Measurements from ENCODE around the gene COL9A2. TPM values are rescaled to one million over a fixed set of nuclear protein-coding genes. Genes with fewer than 3 reads are reported as not detected.
A peak's percentile ranks its signal among the peaks of the same experiment; 100 is the strongest.
"Not testable (repeated sequence)": the region's sequence is repeated elsewhere in the genome, so short reads cannot be mapped to it uniquely, and the experiment has no call there.

Gene COL9A2
- total and polyA plus RNA-seq, 4 donors: 0.19 to 0.75 (median 0.34) TPM

DNA sequence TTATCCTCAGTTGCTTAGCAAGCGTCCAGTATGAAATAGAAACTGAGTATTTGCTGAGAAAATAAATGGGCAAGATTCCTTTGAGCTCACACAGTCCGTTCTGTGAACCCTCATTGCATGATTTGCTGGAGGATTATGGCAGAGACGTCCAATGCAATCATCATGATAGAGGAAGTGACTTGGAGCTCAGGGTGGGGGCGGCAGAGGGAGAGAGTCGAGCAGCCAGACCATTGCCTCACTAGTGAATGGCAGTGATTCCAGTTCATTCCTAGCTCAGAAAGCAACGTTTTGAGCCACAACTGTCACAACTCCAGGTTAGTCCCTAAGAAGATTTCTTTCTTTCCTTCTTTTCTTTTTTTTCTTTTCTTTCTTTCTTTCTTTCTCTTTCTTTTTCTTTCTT lies 27.5 kb upstream of the COL9A2 start:
- 30% methylated on average over 6 of the region's 6 CpGs for WGBS
- H3K27me3 ChIP-seq (ENCODE audit: control insufficient read depth in 4 of 4, insufficient read depth in 4 of 4, low read length in 3 of 4): no peaks in the 10 kb centered on the region
- TF ChIP-seq RAD21 (IDR thresholded peaks at IDR 0.05) (peak in 1 of 2 donors; percentile 25), YY1 (IDR thresholded peaks at IDR 0.05) (peak; percentile 8)
- TF ChIP-seq, protein P1, sequence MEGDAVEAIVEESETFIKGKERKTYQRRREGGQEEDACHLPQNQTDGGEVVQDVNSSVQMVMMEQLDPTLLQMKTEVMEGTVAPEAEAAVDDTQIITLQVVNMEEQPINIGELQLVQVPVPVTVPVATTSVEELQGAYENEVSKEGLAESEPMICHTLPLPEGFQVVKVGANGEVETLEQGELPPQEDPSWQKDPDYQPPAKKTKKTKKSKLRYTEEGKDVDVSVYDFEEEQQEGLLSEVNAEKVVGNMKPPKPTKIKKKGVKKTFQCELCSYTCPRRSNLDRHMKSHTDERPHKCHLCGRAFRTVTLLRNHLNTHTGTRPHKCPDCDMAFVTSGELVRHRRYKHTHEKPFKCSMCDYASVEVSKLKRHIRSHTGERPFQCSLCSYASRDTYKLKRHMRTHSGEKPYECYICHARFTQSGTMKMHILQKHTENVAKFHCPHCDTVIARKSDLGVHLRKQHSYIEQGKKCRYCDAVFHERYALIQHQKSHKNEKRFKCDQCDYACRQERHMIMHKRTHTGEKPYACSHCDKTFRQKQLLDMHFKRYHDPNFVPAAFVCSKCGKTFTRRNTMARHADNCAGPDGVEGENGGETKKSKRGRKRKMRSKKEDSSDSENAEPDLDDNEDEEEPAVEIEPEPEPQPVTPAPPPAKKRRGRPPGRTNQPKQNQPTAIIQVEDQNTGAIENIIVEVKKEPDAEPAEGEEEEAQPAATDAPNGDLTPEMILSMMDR (IDR thresholded peaks at IDR 0.05; ENCODE audit: low read depth, low read length, missing input control): no peak
- H3K9ac ChIP-seq (ENCODE audit: low read depth in 1 of 2, low read length in 2 of 2): no peak overlapping the region
- peaks cover 0 to 7% (median under 1%) of the 10 kb centered on the region in 4 donors for H3K4me1 ChIP-seq (ENCODE audit: control insufficient read depth in 4 of 4, insufficient read depth in 4 of 4, low read length in 3 of 4)
- DNase-seq (ENCODE audit: low spot score): no peak
- H3K9me3 ChIP-seq (ENCODE audit: control insufficient read depth in 4 of 4, low read length in 3 of 4): no peaks in the 10 kb centered on the region
- H3K27ac ChIP-seq (ENCODE audit: low read depth in 1 of 2, low read length in 2 of 2): no peak overlapping the region
- no peaks in the 10 kb centered on the region for H3K36me3 ChIP-seq (ENCODE audit: control insufficient read depth in 4 of 4, insufficient read depth in 3 of 4, low read depth in 1 of 4, low read length in 3 of 4)
- no peak overlapping the region for H3K4me3 ChIP-seq (ENCODE audit: low read depth in 1 of 3, low read length in 3 of 3)

DNA sequence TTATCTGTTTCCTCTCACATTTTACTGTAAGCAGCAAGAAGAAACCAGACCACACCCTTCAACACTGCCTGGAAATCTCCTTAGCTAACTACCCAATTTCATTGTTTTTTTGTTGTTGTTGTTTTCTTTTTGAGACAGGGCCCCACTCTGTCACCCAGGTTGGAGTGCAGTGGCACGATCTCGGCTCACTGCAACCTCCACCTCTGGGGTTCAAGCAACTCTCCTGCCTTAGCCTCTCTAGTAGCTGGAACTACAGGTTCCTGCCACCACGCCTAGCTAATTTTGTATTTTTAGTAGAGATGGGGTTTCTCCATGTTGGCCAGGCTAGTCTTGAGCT lies 25.3 kb upstream of the COL9A2 start:
- not testable (repeated sequence) for H3K36me3 ChIP-seq (ENCODE audit: control insufficient read depth in 4 of 4, insufficient read depth in 3 of 4, low read depth in 1 of 4, low read length in 3 of 4); H3K9me3 ChIP-seq (ENCODE audit: control insufficient read depth in 4 of 4, low read length in 3 of 4); H3K4me3 ChIP-seq (ENCODE audit: low read depth in 1 of 3, low read length in 3 of 3); DNase-seq (ENCODE audit: low spot score); H3K27me3 ChIP-seq (ENCODE audit: control insufficient read depth in 4 of 4, insufficient read depth in 4 of 4, low read length in 3 of 4)
- 90% methylated on average over 3 of the region's 3 CpGs for WGBS
- Histone ChIP-seq H3K9ac (ENCODE audit: low read depth in 1 of 2, low read length in 2 of 2) (peak overlapping the region in 1 of 2 donors; percentile 13), H3K27ac (ENCODE audit: low read depth in 1 of 2, low read length in 2 of 2) (peak overlapping the region in 1 of 2 donors; percentile 18), H3K4me1 (ENCODE audit: control insufficient read depth in 4 of 4, insufficient read depth in 4 of 4, low read length in 3 of 4) (peaks cover 0 to 15% (median 5%) of the 10 kb centered on the region in 4 donors)
- TF ChIP-seq NR2F2 (IDR thresholded peaks at IDR 0.05): peak; percentile 7

DNA sequence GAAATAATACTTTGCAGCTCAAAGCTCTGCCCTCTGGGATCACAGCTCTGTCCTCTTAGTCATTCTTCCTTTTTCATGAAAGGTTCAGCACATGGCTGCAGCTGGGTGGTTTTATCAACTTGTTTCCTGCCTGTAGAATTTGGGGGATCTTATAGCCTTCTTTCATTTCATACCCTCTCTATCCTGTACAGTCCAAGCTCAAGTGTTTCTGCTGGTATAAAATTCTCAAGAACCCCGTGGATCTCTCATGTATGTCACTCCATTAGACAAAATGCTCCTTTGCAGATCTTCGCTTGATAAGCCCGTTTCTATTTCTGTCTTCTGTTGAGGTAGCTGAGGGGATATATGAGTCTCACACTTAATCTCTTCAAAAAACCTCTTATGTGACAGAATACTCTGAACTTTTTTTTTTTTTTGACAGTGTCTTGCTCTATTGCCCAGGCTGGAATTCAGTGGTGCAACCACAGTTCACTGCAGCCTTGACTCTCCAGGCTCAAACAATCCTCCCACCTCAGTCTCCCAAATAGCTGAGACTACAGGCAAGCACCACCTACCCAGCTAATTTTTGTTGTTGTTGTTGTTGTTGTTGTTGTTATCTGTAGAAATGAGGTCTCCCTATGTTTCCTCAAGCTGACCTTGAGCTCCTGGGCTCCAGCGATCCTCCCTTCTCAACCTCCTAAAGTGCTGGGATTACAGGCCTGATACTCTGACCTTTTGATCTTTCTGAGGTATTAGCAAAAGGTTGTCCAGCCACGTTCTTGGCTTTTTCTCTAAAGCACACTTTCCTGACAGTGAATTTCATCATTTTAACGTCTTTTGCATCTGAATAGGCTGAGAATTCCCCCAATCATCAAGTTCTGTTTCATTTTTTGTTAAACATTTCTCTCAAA lies 24.6 kb upstream of the COL9A2 start:
- Histone ChIP-seq H3K4me3 (ENCODE audit: low read depth in 1 of 3, low read length in 3 of 3) (no peak overlapping the region), H3K9me3 (ENCODE audit: control insufficient read depth in 4 of 4, low read length in 3 of 4) (no peaks in the 10 kb centered on the region), H3K4me1 (ENCODE audit: control insufficient read depth in 4 of 4, insufficient read depth in 4 of 4, low read length in 3 of 4) (peaks cover 0 to 15% (median 5%) of the 10 kb centered on the region in 4 donors), H3K36me3 (ENCODE audit: control insufficient read depth in 4 of 4, insufficient read depth in 3 of 4, low read depth in 1 of 4, low read length in 3 of 4) (no peaks in the 10 kb centered on the region), H3K9ac (ENCODE audit: low read depth in 1 of 2, low read length in 2 of 2) (no peak overlapping the region), H3K27me3 (ENCODE audit: control insufficient read depth in 4 of 4, insufficient read depth in 4 of 4, low read length in 3 of 4) (no peaks in the 10 kb centered on the region), H3K27ac (ENCODE audit: low read depth in 1 of 2, low read length in 2 of 2) (peak overlapping the region; percentile 5 to 18)
- no peak for DNase-seq (ENCODE audit: low spot score)
- 62% methylated on average over 6 of the region's 6 CpGs for WGBS
- TF ChIP-seq RAD21 (IDR thresholded peaks at IDR 0.05) (peak in 1 of 2 donors; percentile 42), JUND (IDR thresholded peaks at IDR 0.05) (peak in 1 of 2 donors; percentile 21), TAF1 (conservative IDR thresholded peaks at IDR 0.05) (no peak), RXRA (IDR thresholded peaks at IDR 0.05) (peak; percentile 29 to 60), GABPA (IDR thresholded peaks at IDR 0.05 in 1 of 2, conservative IDR thresholded peaks at IDR 0.05 in 1 of 2) (no peak), SP1 (IDR thresholded peaks at IDR 0.05) (peak; percentile 33), YY1 (IDR thresholded peaks at IDR 0.05) (no peak), HNF4G (IDR thresholded peaks at IDR 0.05) (no peak), FOXA1 (IDR thresholded peaks at IDR 0.05) (no peak), FOXA2 (IDR thresholded peaks at IDR 0.05) (no peak), NR2F2 (IDR thresholded peaks at IDR 0.05) (peak; percentile 81), EGR1 (IDR thresholded peaks at IDR 0.05; ENCODE audit: low read depth in 2 of 2) (no peak), HNF4A (conservative IDR thresholded peaks at IDR 0.05) (peak in 1 of 2 donors; percentile 64)
- TF ChIP-seq, protein P2, sequence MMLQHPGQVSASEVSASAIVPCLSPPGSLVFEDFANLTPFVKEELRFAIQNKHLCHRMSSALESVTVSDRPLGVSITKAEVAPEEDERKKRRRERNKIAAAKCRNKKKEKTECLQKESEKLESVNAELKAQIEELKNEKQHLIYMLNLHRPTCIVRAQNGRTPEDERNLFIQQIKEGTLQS (IDR thresholded peaks at IDR 0.05): peak; percentile 56
- TF ChIP-seq, protein P3, sequence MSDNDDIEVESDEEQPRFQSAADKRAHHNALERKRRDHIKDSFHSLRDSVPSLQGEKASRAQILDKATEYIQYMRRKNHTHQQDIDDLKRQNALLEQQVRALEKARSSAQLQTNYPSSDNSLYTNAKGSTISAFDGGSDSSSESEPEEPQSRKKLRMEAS (IDR thresholded peaks at IDR 0.05): peak; percentile 17
- TF ChIP-seq, protein P1 (IDR thresholded peaks at IDR 0.05; ENCODE audit: low read depth, low read length, missing input control): no peak
- TF ChIP-seq, protein P4, sequence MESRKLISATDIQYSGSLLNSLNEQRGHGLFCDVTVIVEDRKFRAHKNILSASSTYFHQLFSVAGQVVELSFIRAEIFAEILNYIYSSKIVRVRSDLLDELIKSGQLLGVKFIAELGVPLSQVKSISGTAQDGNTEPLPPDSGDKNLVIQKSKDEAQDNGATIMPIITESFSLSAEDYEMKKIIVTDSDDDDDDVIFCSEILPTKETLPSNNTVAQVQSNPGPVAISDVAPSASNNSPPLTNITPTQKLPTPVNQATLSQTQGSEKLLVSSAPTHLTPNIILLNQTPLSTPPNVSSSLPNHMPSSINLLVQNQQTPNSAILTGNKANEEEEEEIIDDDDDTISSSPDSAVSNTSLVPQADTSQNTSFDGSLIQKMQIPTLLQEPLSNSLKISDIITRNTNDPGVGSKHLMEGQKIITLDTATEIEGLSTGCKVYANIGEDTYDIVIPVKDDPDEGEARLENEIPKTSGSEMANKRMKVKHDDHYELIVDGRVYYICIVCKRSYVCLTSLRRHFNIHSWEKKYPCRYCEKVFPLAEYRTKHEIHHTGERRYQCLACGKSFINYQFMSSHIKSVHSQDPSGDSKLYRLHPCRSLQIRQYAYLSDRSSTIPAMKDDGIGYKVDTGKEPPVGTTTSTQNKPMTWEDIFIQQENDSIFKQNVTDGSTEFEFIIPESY (IDR thresholded peaks at IDR 0.05): no peak

Data from liver (tissue), 9 donors.